Large intestine (tissue), 3 donors: ENCODE data around the gene MTRF1. TPM values are rescaled to one million over a fixed set of nuclear protein-coding genes. Genes with fewer than 3 reads are reported as not detected.
"Not testable (repeated sequence)": the region's sequence is repeated elsewhere in the genome, so short reads cannot be mapped to it uniquely, and the experiment has no call there.

Experiments used
- DNase-seq, 2 donors: peaks; one replicate each; pipeline versions ENCODE4 v3.0.0 to v3.0.0-alpha.2; 2013
- H3K27ac ChIP-seq: one replicate; pipeline ENCODE4 v1.5.1; 2013; ENCODE audit warnings: low read length
- H3K27me3 ChIP-seq: 2 replicates; pipeline ENCODE4 v1.6.1; 2013; ENCODE audit warnings: low read length; ENCODE audit not compliant: control insufficient read depth, insufficient read depth
- H3K36me3 ChIP-seq: 2 replicates; pipeline ENCODE4 v1.6.1; 2013; ENCODE audit warnings: low read length; ENCODE audit not compliant: control insufficient read depth, insufficient read depth
- H3K4me1 ChIP-seq: one replicate; pipeline ENCODE4 v1.6.1; 2013; ENCODE audit warnings: low read length; ENCODE audit not compliant: control insufficient read depth, insufficient read depth
- H3K4me3 ChIP-seq: one replicate; pipeline ENCODE4 v1.5.1; 2013; ENCODE audit warnings: low read length
- H3K9me3 ChIP-seq: one replicate; pipeline ENCODE4 v1.6.1; 2013; ENCODE audit warnings: mild to moderate bottlenecking, low read depth, low read length, moderate library complexity; ENCODE audit not compliant: control insufficient read depth
- WGBS: methylation state at CpG from one replicate; pipeline ENCODE4 v1.1.5; 2013; ENCODE audit warnings: low lambda C conversion rate; ENCODE audit not compliant: insufficient coverage; 5-methylcytosine and 5-hydroxymethylcytosine counted together
- polyA plus RNA-seq: library from polyadenylated mRNA; unstranded; fragments of 120-200 nt; gene quantifications from one replicate; pipeline ENCODE4 v1.2.1, GENCODE V29; 2013

The MTRF1 gene
- polyA plus RNA-seq, 1 donor, result 18.6 TPM

- WGBS, result 100% methylated on average over 1 of the region's 5 CpGs
- no peak overlapping the region for H3K27ac ChIP-seq
- H3K36me3 ChIP-seq, result no peaks in the 10 kb centered on the region
- DNase-seq, result no peak
- no peaks in the 10 kb centered on the region for H3K9me3 ChIP-seq
- no peaks in the 10 kb centered on the region for H3K27me3 ChIP-seq
- H3K4me1 ChIP-seq, result no peaks in the 10 kb centered on the region
- H3K4me3 ChIP-seq, result no peak overlapping the region
These were observed 18.8 kb upstream of the MTRF1 start for GRCh38 chr13:41282129-41282571.

GRCh38 chr13:41279156-41279555, 15.8 kb upstream of the MTRF1 start:
- 75% methylated on average over 2 of the region's 2 CpGs for WGBS
- H3K4me1 ChIP-seq, DNase-seq, H3K27me3 ChIP-seq, H3K9me3 ChIP-seq, H3K4me3 ChIP-seq, H3K36me3 ChIP-seq, H3K27ac ChIP-seq: not testable (repeated sequence)

- DNase-seq, result peak; percentile 8 to 60
- Histone ChIP-seq H3K27ac (no peak overlapping the region), H3K27me3 (no peaks in the 10 kb centered on the region)
These were observed 13.4 kb upstream of the MTRF1 start for GRCh38 chr13:41276824-41277223.

GRCh38 chr13:41274881-41275280, 11.5 kb upstream of the MTRF1 start:
- no peak for DNase-seq
- H3K27ac ChIP-seq, result no peak overlapping the region
- no peaks in the 10 kb centered on the region for H3K27me3 ChIP-seq
- no peaks in the 10 kb centered on the region for H3K36me3 ChIP-seq
- H3K4me1 ChIP-seq, result no peaks in the 10 kb centered on the region
- 91% methylated on average over 7 of the region's 11 CpGs for WGBS
- no peak overlapping the region for H3K4me3 ChIP-seq
- H3K9me3 ChIP-seq, result peaks cover 4% of the 10 kb centered on the region

More at GRCh38 chr13:41276824-41277223, 13.4 kb upstream of the MTRF1 start:
- no peak overlapping the region for H3K4me3 ChIP-seq
- H3K4me1 ChIP-seq, result no peaks in the 10 kb centered on the region
- H3K9me3 ChIP-seq, result no peaks in the 10 kb centered on the region
- H3K36me3 ChIP-seq, result no peaks in the 10 kb centered on the region

- peak overlapping the region; percentile 67 for H3K27ac ChIP-seq
- no CpG with 5 or more reads among the region's 3 CpGs for WGBS
- no peaks in the 10 kb centered on the region for H3K4me1 ChIP-seq
- H3K36me3 ChIP-seq, result no peaks in the 10 kb centered on the region
- peak; percentile 2 to 63 for DNase-seq
- H3K9me3 ChIP-seq, result peaks cover 4% of the 10 kb centered on the region
- H3K4me3 ChIP-seq, result no peak overlapping the region
- no peaks in the 10 kb centered on the region for H3K27me3 ChIP-seq
These were observed 10.6 kb upstream of the MTRF1 start for GRCh38 chr13:41273831-41274441.

GRCh38 chr13:41271456-41272285, 8.3 kb upstream of the MTRF1 start:
- no peaks in the 10 kb centered on the region for H3K27me3 ChIP-seq
- H3K9me3 ChIP-seq, result peaks cover 7% of the 10 kb centered on the region
- no peak overlapping the region for H3K27ac ChIP-seq
- 100% methylated on average over 1 of the region's 6 CpGs for WGBS
- DNase-seq, result no peak
- H3K4me1 ChIP-seq, result no peaks in the 10 kb centered on the region
- H3K36me3 ChIP-seq, result no peaks in the 10 kb centered on the region
- H3K4me3 ChIP-seq, result no peak overlapping the region

GRCh38 chr13:41268764-41269163, 5.4 kb upstream of the MTRF1 start:
- Histone ChIP-seq H3K4me3 (no peak overlapping the region), H3K9me3 (peaks cover 7% of the 10 kb centered on the region), H3K36me3 (no peaks in the 10 kb centered on the region), H3K4me1 (no peaks in the 10 kb centered on the region), H3K27ac (no peak overlapping the region), H3K27me3 (no peaks in the 10 kb centered on the region)
- no CpG with 5 or more reads among the region's 1 CpG for WGBS
- DNase-seq, result no peak

GRCh38 chr13:41267106-41267505, 3.7 kb upstream of the MTRF1 start:
- no peaks in the 10 kb centered on the region for H3K36me3 ChIP-seq
- H3K27ac ChIP-seq, result no peak overlapping the region
- no peaks in the 10 kb centered on the region for H3K4me1 ChIP-seq
- DNase-seq, result no peak
- H3K9me3 ChIP-seq, result peaks cover 7% of the 10 kb centered on the region
- no peaks in the 10 kb centered on the region for H3K27me3 ChIP-seq
- no peak overlapping the region for H3K4me3 ChIP-seq

- WGBS, result 100% methylated on average over 1 of the region's 6 CpGs
- DNase-seq, result peak in 1 of 2 donors; percentile 44
- Histone ChIP-seq H3K4me1 (no peaks in the 10 kb centered on the region), H3K4me3 (no peak overlapping the region), H3K27me3 (no peaks in the 10 kb centered on the region), H3K9me3 (no peaks in the 10 kb centered on the region), H3K27ac (no peak overlapping the region), H3K36me3 (peaks cover 20% of the 10 kb centered on the region)
These were observed 3.4 kb downstream of the MTRF1 start for GRCh38 chr13:41259875-41260501.

GRCh38 chr13:41257535-41257934, 5.8 kb downstream of the MTRF1 start:
- Histone ChIP-seq H3K4me1 (no peaks in the 10 kb centered on the region), H3K27ac (no peak overlapping the region), H3K36me3 (peaks cover 25% of the 10 kb centered on the region), H3K27me3 (no peaks in the 10 kb centered on the region), H3K4me3 (no peak overlapping the region), H3K9me3 (no peaks in the 10 kb centered on the region)
- DNase-seq, result no peak
